H9 (cell line): ENCODE data around the gene PCGF5. TPM values are rescaled to one million over a fixed set of nuclear protein-coding genes. Genes with fewer than 3 reads are reported as not detected.

Experiments used
- DNase-seq: peaks from one replicate; pipeline ENCODE4 v3.0.0-alpha.2; 2017
- H2AFZ ChIP-seq: one replicate; pipeline ENCODE4 v1.6.1; 2013; ENCODE audit warnings: mild to moderate bottlenecking, low read length, control low read depth, moderate library complexity
- H2AK5ac ChIP-seq: 2 replicates; pipeline ENCODE4 v1.6.1; 2013; ENCODE audit warnings: low read length, control low read depth, mixed read lengths; ENCODE audit not compliant: insufficient read length
- H2BK120ac ChIP-seq: one replicate; pipeline ENCODE4 v1.6.1; 2013; ENCODE audit warnings: low read depth, mild to moderate bottlenecking, low read length, control low read depth, inconsistent platforms; ENCODE audit not compliant: poor library complexity, severe bottlenecking
- H2BK12ac ChIP-seq: 2 replicates; pipeline ENCODE4 v1.6.1; 2013; ENCODE audit warnings: low read length, control low read depth, mixed read lengths, low read depth; ENCODE audit not compliant: insufficient read length
- H2BK15ac ChIP-seq: 2 replicates; pipeline ENCODE4 v1.6.1; 2013; ENCODE audit warnings: low read depth, low read length, control low read depth
- H2BK20ac ChIP-seq: one replicate; pipeline ENCODE4 v1.6.1; 2013; ENCODE audit warnings: low read depth, mild to moderate bottlenecking, low read length, control low read depth, inconsistent platforms; ENCODE audit not compliant: poor library complexity, severe bottlenecking
- H2BK5ac ChIP-seq: 2 replicates; pipeline ENCODE4 v1.6.1; 2013; ENCODE audit warnings: low read length, control low read depth, mixed read lengths; ENCODE audit not compliant: insufficient read length
- H3K14ac ChIP-seq: 2 replicates; pipeline ENCODE4 v1.6.1; 2013; ENCODE audit warnings: low read length, control low read depth; ENCODE audit not compliant: insufficient read depth
- H3K18ac ChIP-seq: 2 replicates; pipeline ENCODE4 v1.6.1; 2013; ENCODE audit warnings: low read depth, mild to moderate bottlenecking, mixed read lengths, low read length, control low read depth; ENCODE audit not compliant: insufficient read length
- H3K23ac ChIP-seq: 2 replicates; pipeline ENCODE4 v1.6.1; 2013; ENCODE audit warnings: low read length, control low read depth, mixed read lengths, low read depth; ENCODE audit not compliant: insufficient read length
- H3K23me2 ChIP-seq: 2 replicates; pipeline ENCODE4 v1.6.1; 2013; ENCODE audit warnings: low read depth, mild to moderate bottlenecking, mixed read lengths, low read length, control low read depth; ENCODE audit not compliant: insufficient read length, poor library complexity, severe bottlenecking
- H3K27ac ChIP-seq: 2 replicates; pipeline ENCODE4 v1.5.1; 2013; ENCODE audit warnings: low read length, control low read depth, mixed read lengths, low read depth; ENCODE audit not compliant: insufficient read length
- H3K27me3 ChIP-seq: 2 replicates; pipeline ENCODE4 v1.6.1; 2013; ENCODE audit warnings: low read length, control low read depth, inconsistent platforms; ENCODE audit not compliant: insufficient read depth
- H3K4ac ChIP-seq: 2 replicates; pipeline ENCODE4 v1.6.1; 2013; ENCODE audit warnings: low read depth, mild to moderate bottlenecking, control low read depth, inconsistent platforms, low read length, moderate library complexity
- H3K4me1 ChIP-seq: 2 replicates; pipeline ENCODE4 v1.6.1; 2013; ENCODE audit warnings: low read length, control low read depth, inconsistent platforms; ENCODE audit not compliant: insufficient read depth
- H3K4me2 ChIP-seq: 2 replicates; pipeline ENCODE4 v1.6.1; 2013; ENCODE audit warnings: low read length, control low read depth, mixed read lengths; ENCODE audit not compliant: insufficient read length, insufficient read depth
- H3K56ac ChIP-seq: 2 replicates; pipeline ENCODE4 v1.6.1; 2013; ENCODE audit warnings: low read depth, mild to moderate bottlenecking, mixed read lengths, low read length, control low read depth; ENCODE audit not compliant: insufficient read length
- H3K79me1 ChIP-seq: 2 replicates; pipeline ENCODE4 v1.6.1; 2013; ENCODE audit warnings: low read depth, mild to moderate bottlenecking, moderate library complexity, low read length, control low read depth, inconsistent platforms; ENCODE audit not compliant: insufficient read depth, poor library complexity, severe bottlenecking
- H3K79me2 ChIP-seq: 2 replicates; pipeline ENCODE4 v1.6.1; 2013; ENCODE audit warnings: low read length, control low read depth, inconsistent platforms; ENCODE audit not compliant: insufficient read depth
- H3K9ac ChIP-seq: 2 replicates; pipeline ENCODE4 v1.6.1; 2013; ENCODE audit warnings: low read length, control low read depth, mixed read lengths; ENCODE audit not compliant: insufficient read length; ENCODE audit errors: extremely low read depth
- H3K9me3 ChIP-seq: one replicate; pipeline ENCODE4 v1.6.1; 2013; ENCODE audit warnings: low read depth, low read length, inconsistent platforms; ENCODE audit not compliant: control insufficient read depth
- H3T11ph ChIP-seq: one replicate; pipeline ENCODE4 v1.6.1; 2013; ENCODE audit warnings: mild to moderate bottlenecking, low read length, control low read depth, inconsistent platforms
- H4K20me1 ChIP-seq: one replicate; pipeline ENCODE4 v1.6.1; 2013; ENCODE audit not compliant: control insufficient read depth, insufficient read length, insufficient read depth
- H4K5ac ChIP-seq: 2 replicates; pipeline ENCODE4 v1.6.1; 2013; ENCODE audit warnings: low read depth, mild to moderate bottlenecking, mixed read lengths, low read length, control low read depth; ENCODE audit not compliant: insufficient read length
- H4K8ac ChIP-seq: replicated peaks from 2 replicates; pipeline ENCODE4 v1.6.1; 2013; ENCODE audit warnings: low read length, control low read depth, mixed read lengths, low read depth; ENCODE audit not compliant: insufficient read length
- H4K91ac ChIP-seq: 2 replicates; pipeline ENCODE4 v1.6.1; 2013; ENCODE audit warnings: low read depth, mild to moderate bottlenecking, moderate library complexity, mixed read lengths, low read length, control low read depth; ENCODE audit not compliant: insufficient read length
- H3K27ac Mint-ChIP-seq, 3 experiments: 2 replicates in 2 of 3; 3 replicates in 1 of 3; pipeline ENCODE4 v1.8.0; 2020 to 2021; ENCODE audit warnings: mixed read lengths in 3 of 3, mild to moderate bottlenecking in 1 of 3, moderate library complexity in 1 of 3
- H3K27me3 Mint-ChIP-seq: 2 replicates; pipeline ENCODE4 v1.8.0; 2021; ENCODE audit warnings: low read depth, mild to moderate bottlenecking, moderate library complexity, mixed read lengths
- H3K36me3 Mint-ChIP-seq, 3 experiments: 2 replicates in 2 of 3; 3 replicates in 1 of 3; pipeline ENCODE4 v1.8.0; 2020 to 2021; ENCODE audit warnings: low read depth in 3 of 3, mixed read lengths in 3 of 3; ENCODE audit not compliant: insufficient read depth in 1 of 3
- H3K4me1 Mint-ChIP-seq, 2 experiments: 2 replicates each; pipeline ENCODE4 v1.8.0; 2020; ENCODE audit warnings: mixed read lengths in 2 of 2
- H3K4me3 Mint-ChIP-seq, 2 experiments: 2 replicates in 1 of 2; 3 replicates in 1 of 2; pipeline ENCODE4 v1.8.0; 2020 to 2021; ENCODE audit warnings: mild to moderate bottlenecking in 2 of 2, mixed read lengths in 2 of 2, moderate library complexity in 1 of 2
- H3K9me3 Mint-ChIP-seq, 2 experiments: 2 replicates in 1 of 2; 3 replicates in 1 of 2; pipeline ENCODE4 v1.8.0; 2020; ENCODE audit warnings: mild to moderate bottlenecking in 2 of 2, mixed read lengths in 2 of 2, moderate library complexity in 1 of 2
- CTCF ChIP-seq: fragments of 200-600 bp; sonication (generic); conservative IDR thresholded peaks from 3 replicates; pipeline ENCODE4 v1.8.0; 2021; ENCODE audit warnings: antibody characterized with exemption, mild to moderate bottlenecking
- WGBS: extraction: QIAGEN DNeasy Blood & Tissue Kit; methylation state at CpG from one replicate; pipeline ENCODE4 v1.1.7; 2013; ENCODE audit warnings: missing lambda C conversion rate, low lambda C conversion rate, mixed read lengths; ENCODE audit not compliant: insufficient read length; ENCODE audit errors: extremely low coverage; 5-methylcytosine and 5-hydroxymethylcytosine counted together
- total RNA-seq: library from RNA; stranded (reverse); gene quantifications from 2 replicates; pipeline ENCODE4 v1.2.1, GENCODE V29; 2021

The PCGF5 gene
- total RNA-seq, 1 experiment from 2014 or later: 6.9 TPM

DNA sequence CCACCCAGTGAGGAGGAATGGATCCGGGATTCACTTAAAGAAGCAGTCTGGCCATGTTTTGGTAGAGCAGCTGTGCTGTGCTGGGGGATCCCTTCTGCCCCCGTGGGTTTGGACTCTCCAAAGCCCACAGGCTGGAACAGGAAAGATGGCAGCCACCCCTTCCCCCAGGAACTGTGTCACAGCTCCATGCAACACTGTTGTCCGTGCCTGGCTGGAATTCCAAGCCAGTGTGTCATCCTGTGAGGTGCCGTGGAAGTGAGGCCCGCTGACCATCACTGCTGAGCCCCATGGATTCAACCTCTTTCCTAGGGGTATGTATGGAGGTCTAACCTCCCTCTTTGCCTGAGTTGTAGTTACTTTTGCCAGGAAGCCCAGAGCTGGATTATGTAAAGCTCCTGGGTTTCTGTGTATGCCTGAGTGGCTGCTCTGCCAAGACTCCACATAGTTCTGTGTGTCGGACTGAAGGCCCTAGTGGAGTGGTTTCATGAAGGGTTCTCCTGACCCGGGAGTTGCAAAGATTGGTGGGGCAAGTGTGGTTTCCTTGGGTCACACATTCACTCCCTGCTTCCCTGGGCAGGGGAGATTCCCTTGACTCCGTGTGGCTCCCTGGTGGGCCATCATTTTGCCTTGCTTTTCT, 35.1 kb upstream of the PCGF5 start:
- H3T11ph ChIP-seq: no peak overlapping the region
- DNase-seq: no peak
- H3K27ac ChIP-seq: no peak overlapping the region
- no peaks in the 10 kb centered on the region for H3K4me1 ChIP-seq
- Mint-ChIP-seq H3K9me3 (peaks cover 0 to 9% of the 10 kb centered on the region in 2 experiments; a peak in 1 of 5 replicates), H3K27me3 (peaks cover 36% of the 10 kb centered on the region), H3K36me3 (no peaks in the 10 kb centered on the region), H3K27ac (no peak overlapping the region), H3K4me1 (peaks cover 0 to 3% of the 10 kb centered on the region in 2 experiments; a peak in 1 of 4 replicates), H3K4me3 (no peak overlapping the region)
- no peak overlapping the region for H3K56ac ChIP-seq
- H4K20me1 ChIP-seq: no peaks in the 10 kb centered on the region
- H3K14ac ChIP-seq: no peak overlapping the region
- no peak overlapping the region for H4K8ac ChIP-seq
- no peak overlapping the region for H3K18ac ChIP-seq
- no peaks in the 10 kb centered on the region for H3K23me2 ChIP-seq
- no peak overlapping the region for H4K5ac ChIP-seq
- H2BK12ac ChIP-seq: no peak overlapping the region
- no peak overlapping the region for H2BK5ac ChIP-seq
- no peak overlapping the region for H3K4me2 ChIP-seq
- WGBS: no CpG with 5 or more reads among the region's 8 CpGs
- H3K79me1 ChIP-seq: no peaks in the 10 kb centered on the region
- TF ChIP-seq CTCF: no peak
- H2BK120ac ChIP-seq: no peak overlapping the region
- H2AFZ ChIP-seq: no peak overlapping the region
- H2BK15ac ChIP-seq: no peak overlapping the region
- H3K4ac ChIP-seq: no peak overlapping the region
- no peaks in the 10 kb centered on the region for H3K9me3 ChIP-seq
- H2BK20ac ChIP-seq: no peak overlapping the region
- H3K27me3 ChIP-seq: no peaks in the 10 kb centered on the region
- H3K23ac ChIP-seq: no peak overlapping the region
- H3K79me2 ChIP-seq: no peaks in the 10 kb centered on the region
- H3K9ac ChIP-seq: no peak overlapping the region
- no peak overlapping the region for H2AK5ac ChIP-seq
- H4K91ac ChIP-seq: no peak overlapping the region
